CD4-positive, alpha-beta T cell (primary cell): ENCODE results near the gene MAML2. TPM values are rescaled to one million over a fixed set of nuclear protein-coding genes. Genes with fewer than 3 reads are reported as not detected.

Experiments used
- ATAC-seq: fragments of 200-7000 bp; cut with Tn5 transposase; one replicate; pipeline ENCODE4 v1.10.0; 2022; ENCODE audit warnings: mild to moderate bottlenecking; ENCODE audit not compliant: poor library complexity
- CTCF ChIA-PET: fragments of 350-600 bp; sonication (Branson Sonifier 250); formaldehyde crosslinking; loops from one replicate; lab custom pipeline; 2021; ENCODE audit warnings: antibody characterized with exemption, inconsistent platforms; lab: Charles Lee
- POLR2A ChIA-PET: fragments of 350-600 bp; sonication (Branson Sonifier 250); formaldehyde crosslinking; loops from one replicate; lab custom pipeline; 2021; ENCODE audit warnings: antibody characterized with exemption, inconsistent platforms; lab: Charles Lee
- DNase-seq, 14 experiments: peaks; one replicate each; pipeline ENCODE4 v3.0.0-alpha.2; 2013 to 2020; ENCODE audit warnings: mixed read lengths in 2 of 14
- H3K27ac ChIP-seq, 2 donors: one replicate each; pipeline versions ENCODE4 v1.5.1 to v1.7.0; 2013; ENCODE audit warnings: low read length in 2 of 2, low read depth in 1 of 2, mild to moderate bottlenecking in 1 of 2
- H3K27me3 ChIP-seq, 2 experiments: 1 replicate in 1 of 2; 2 replicates in 1 of 2; pipeline versions ENCODE4 v1.6.1 to v1.7.0; 2013; ENCODE audit warnings: low read length in 2 of 2, control low read depth in 1 of 2, mild to moderate bottlenecking in 1 of 2, moderate library complexity in 1 of 2; ENCODE audit not compliant: insufficient read depth in 2 of 2, control insufficient read depth in 1 of 2
- H3K36me3 ChIP-seq: one replicate; pipeline ENCODE4 v1.6.1; 2013; ENCODE audit warnings: low read length, control low read depth; ENCODE audit not compliant: insufficient read depth
- H3K4me1 ChIP-seq: one replicate; pipeline ENCODE4 v1.6.1; 2013; ENCODE audit warnings: low read length, control low read depth; ENCODE audit not compliant: insufficient read depth
- H3K4me3 ChIP-seq: one replicate; pipeline ENCODE4 v1.5.1; 2013; ENCODE audit warnings: mild to moderate bottlenecking, low read length, moderate library complexity
- H3K9me3 ChIP-seq, 2 experiments: 1 replicate in 1 of 2; 2 replicates in 1 of 2; pipeline versions ENCODE4 v1.6.1 to v1.7.0; 2013; ENCODE audit warnings: low read length in 2 of 2, mild to moderate bottlenecking in 2 of 2, control low read depth in 1 of 2, moderate library complexity in 1 of 2; ENCODE audit not compliant: control insufficient read depth in 1 of 2, insufficient read depth in 1 of 2
- H3K27ac Mint-ChIP-seq: one replicate; pipeline ENCODE4 v1.8.0; 2020; ENCODE audit warnings: mixed read lengths
- H3K27me3 Mint-ChIP-seq: one replicate; pipeline ENCODE4 v1.8.0; 2021; ENCODE audit warnings: mixed read lengths
- H3K36me3 Mint-ChIP-seq: one replicate; pipeline ENCODE4 v1.8.0; 2021; ENCODE audit warnings: low read depth, mixed read lengths
- H3K4me1 Mint-ChIP-seq: one replicate; pipeline ENCODE4 v1.8.0; 2021; ENCODE audit warnings: low read depth, mixed read lengths
- H3K4me3 Mint-ChIP-seq: one replicate; pipeline ENCODE4 v1.8.0; 2020; ENCODE audit warnings: mild to moderate bottlenecking, mixed read lengths
- H3K9me3 Mint-ChIP-seq: one replicate; pipeline ENCODE4 v1.8.0; 2020; ENCODE audit warnings: mixed read lengths
- CTCF ChIP-seq: fragments of 200-600 bp; IDR thresholded peaks from one replicate; pipeline ENCODE4 v1.8.0; 2022; ENCODE audit warnings: antibody characterized with exemption, mild to moderate bottlenecking
- intact Hi-C, 2 experiments: fragments of 100-400 bp; cut with DNase I in 1 of 2; cut with micrococcal nuclease in 1 of 2; formaldehyde crosslinking; loops; one replicate each; pipeline versions ENCODE4 v1.15.1 to v1.9.0; 2023 to 2025; cut with DNase I, micrococcal nuclease
- total RNA-seq, 174 experiments: library from RNA in 2 of 174; stranded (reverse) in 2 of 174; gene quantifications; one replicate each; pipeline ENCODE4 v1.2.3 and lab custom pipeline; 2021 to 2026

The MAML2 gene
- total RNA-seq, 2 experiments from 2014 or later: 58.8 to 59.8 TPM

DNA sequence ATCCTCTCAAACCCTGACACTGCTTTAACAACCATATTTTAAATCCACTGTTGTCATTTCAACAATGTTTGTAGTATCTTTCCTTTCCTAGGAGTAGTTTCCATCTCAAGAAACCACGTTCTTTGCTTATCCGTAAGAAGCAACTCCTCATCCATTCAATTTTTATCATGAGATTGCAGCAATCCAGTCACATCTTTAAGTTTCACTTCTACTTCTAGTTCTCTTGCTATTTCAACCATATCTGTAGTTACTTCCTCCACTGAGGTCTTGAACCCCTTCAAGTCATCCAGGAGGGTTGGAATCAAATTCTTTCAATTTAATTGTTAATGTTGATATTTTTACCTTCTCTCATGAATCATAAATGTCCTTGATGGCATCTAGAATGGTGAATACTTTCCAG lies 24.3 kb upstream of the MAML2 start:
- intact Hi-C loops: no loop called here
- no peaks in the 10 kb centered on the region for H3K27me3 Mint-ChIP-seq
- H3K36me3 Mint-ChIP-seq: peaks cover 80% of the 10 kb centered on the region
- H3K27me3 ChIP-seq: no peaks in the 10 kb centered on the region
- ATAC-seq (no peak), DNase-seq (no peak)
- H3K4me1 Mint-ChIP-seq: no peaks in the 10 kb centered on the region
- H3K9me3 Mint-ChIP-seq: no peaks in the 10 kb centered on the region
- no peaks in the 10 kb centered on the region for H3K9me3 ChIP-seq
- peaks cover 34% of the 10 kb centered on the region for H3K36me3 ChIP-seq
- ChIA-PET CTCF (no interaction called here), POLR2A (no interaction called here)
- H3K27ac ChIP-seq: no peak overlapping the region
- H3K4me3 Mint-ChIP-seq: no peak overlapping the region
- no peaks in the 10 kb centered on the region for H3K4me1 ChIP-seq
- H3K4me3 ChIP-seq: no peak overlapping the region
- TF ChIP-seq CTCF: no peak
- H3K27ac Mint-ChIP-seq: no peak overlapping the region

DNA sequence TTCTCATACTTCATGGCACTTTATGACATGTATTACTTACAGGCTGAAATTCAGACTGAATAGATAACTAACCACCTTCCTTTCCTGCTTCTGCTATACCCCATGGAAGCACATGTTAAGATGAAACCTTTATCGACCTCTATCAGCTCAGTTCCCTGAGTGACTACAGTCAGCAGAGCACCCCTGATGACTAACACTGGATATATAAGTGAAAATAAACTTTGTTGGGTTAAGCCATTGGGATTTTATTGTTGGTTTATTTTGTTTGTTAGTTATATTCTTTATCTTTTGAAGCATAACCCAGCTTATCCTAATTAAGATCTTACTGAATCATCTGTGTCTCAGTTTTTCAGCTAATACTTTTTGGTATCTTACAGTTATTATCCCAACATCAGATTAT lies 23.0 kb upstream of the MAML2 start:
- no peak for TF ChIP-seq CTCF
- no peak overlapping the region for H3K27ac Mint-ChIP-seq
- no peak overlapping the region for H3K4me3 ChIP-seq

GRCh38 chr11:96365493-96365892 lies 22.5 kb upstream of the MAML2 start:
- Mint-ChIP-seq H3K9me3 (no peaks in the 10 kb centered on the region), H3K27me3 (no peaks in the 10 kb centered on the region), H3K4me1 (no peaks in the 10 kb centered on the region), H3K36me3 (peaks cover 71% of the 10 kb centered on the region), H3K27ac (no peak overlapping the region), H3K4me3 (no peak overlapping the region)
- Histone ChIP-seq H3K27me3 (no peaks in the 10 kb centered on the region), H3K9me3 (no peaks in the 10 kb centered on the region), H3K27ac (no peak overlapping the region), H3K4me1 (no peaks in the 10 kb centered on the region), H3K4me3 (no peak overlapping the region), H3K36me3 (peaks cover 31% of the 10 kb centered on the region)
- ChIA-PET CTCF (interaction anchor here (1.1 kb wide), 1 partner anchor 22 kb away, joined by 3 read pairs; the partner anchor contains the start of gene MAML2), POLR2A (interaction anchor here (1.6 kb wide), 1 partner anchor 24 kb away, joined by 7 read pairs; the partner anchor contains the start of genes CCDC82 and JRKL)
- ATAC-seq (no peak), DNase-seq (no peak)
- intact Hi-C loops: no loop called here
- TF ChIP-seq CTCF: no peak

More for the DNA sequence above, 23.0 kb upstream of the MAML2 start:
- Mint-ChIP-seq H3K36me3 (peaks cover 76% of the 10 kb centered on the region), H3K4me1 (no peaks in the 10 kb centered on the region), H3K4me3 (no peak overlapping the region), H3K27me3 (no peaks in the 10 kb centered on the region), H3K9me3 (no peaks in the 10 kb centered on the region)
- ChIA-PET CTCF (interaction anchor here (1.1 kb wide), 1 partner anchor 23 kb away, joined by 3 read pairs; the partner anchor contains the start of gene MAML2), POLR2A (interaction anchor here (1.6 kb wide), 1 partner anchor 24 kb away, joined by 7 read pairs; the partner anchor contains the start of genes CCDC82 and JRKL)
- DNase-seq (no peak), ATAC-seq (no peak)
- H3K27ac ChIP-seq: no peak overlapping the region
- H3K36me3 ChIP-seq: peaks cover 31% of the 10 kb centered on the region
- intact Hi-C loops: no loop called here
- no peaks in the 10 kb centered on the region for H3K4me1 ChIP-seq
- H3K27me3 ChIP-seq: no peaks in the 10 kb centered on the region
- H3K9me3 ChIP-seq: no peaks in the 10 kb centered on the region
